ENCODE measurements around the gene SLC50A1. TPM values are rescaled to one million over a fixed set of nuclear protein-coding genes. Genes with fewer than 3 reads are reported as not detected.

Gene SLC50A1
- total RNA-seq, 4 donors from 2014 or later = 33.3 to 59.4 (median 43.7) TPM

GRCh38 chr1:155092641-155093040 is 43.0 kb upstream of the SLC50A1 start:
- intact Hi-C loops (cut with DNase I; ENCODE audit: low total_unique reads) = no loop called here
- WGBS, 2 donors = 85 to 87% methylated on average over 12 of the region's 12 CpGs
- no peak for DNase-seq (ENCODE audit: low spot score in 2 of 2)
- no peak overlapping the region for H3K4me3 ChIP-seq (ENCODE audit: low read depth, poor library complexity, severe bottlenecking)
- TF ChIP-seq, protein P1, sequence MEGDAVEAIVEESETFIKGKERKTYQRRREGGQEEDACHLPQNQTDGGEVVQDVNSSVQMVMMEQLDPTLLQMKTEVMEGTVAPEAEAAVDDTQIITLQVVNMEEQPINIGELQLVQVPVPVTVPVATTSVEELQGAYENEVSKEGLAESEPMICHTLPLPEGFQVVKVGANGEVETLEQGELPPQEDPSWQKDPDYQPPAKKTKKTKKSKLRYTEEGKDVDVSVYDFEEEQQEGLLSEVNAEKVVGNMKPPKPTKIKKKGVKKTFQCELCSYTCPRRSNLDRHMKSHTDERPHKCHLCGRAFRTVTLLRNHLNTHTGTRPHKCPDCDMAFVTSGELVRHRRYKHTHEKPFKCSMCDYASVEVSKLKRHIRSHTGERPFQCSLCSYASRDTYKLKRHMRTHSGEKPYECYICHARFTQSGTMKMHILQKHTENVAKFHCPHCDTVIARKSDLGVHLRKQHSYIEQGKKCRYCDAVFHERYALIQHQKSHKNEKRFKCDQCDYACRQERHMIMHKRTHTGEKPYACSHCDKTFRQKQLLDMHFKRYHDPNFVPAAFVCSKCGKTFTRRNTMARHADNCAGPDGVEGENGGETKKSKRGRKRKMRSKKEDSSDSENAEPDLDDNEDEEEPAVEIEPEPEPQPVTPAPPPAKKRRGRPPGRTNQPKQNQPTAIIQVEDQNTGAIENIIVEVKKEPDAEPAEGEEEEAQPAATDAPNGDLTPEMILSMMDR (IDR thresholded peaks at IDR 0.05) = no peak
- no peak for TF ChIP-seq POLR2A (IDR thresholded peaks at IDR 0.05)

DNA sequence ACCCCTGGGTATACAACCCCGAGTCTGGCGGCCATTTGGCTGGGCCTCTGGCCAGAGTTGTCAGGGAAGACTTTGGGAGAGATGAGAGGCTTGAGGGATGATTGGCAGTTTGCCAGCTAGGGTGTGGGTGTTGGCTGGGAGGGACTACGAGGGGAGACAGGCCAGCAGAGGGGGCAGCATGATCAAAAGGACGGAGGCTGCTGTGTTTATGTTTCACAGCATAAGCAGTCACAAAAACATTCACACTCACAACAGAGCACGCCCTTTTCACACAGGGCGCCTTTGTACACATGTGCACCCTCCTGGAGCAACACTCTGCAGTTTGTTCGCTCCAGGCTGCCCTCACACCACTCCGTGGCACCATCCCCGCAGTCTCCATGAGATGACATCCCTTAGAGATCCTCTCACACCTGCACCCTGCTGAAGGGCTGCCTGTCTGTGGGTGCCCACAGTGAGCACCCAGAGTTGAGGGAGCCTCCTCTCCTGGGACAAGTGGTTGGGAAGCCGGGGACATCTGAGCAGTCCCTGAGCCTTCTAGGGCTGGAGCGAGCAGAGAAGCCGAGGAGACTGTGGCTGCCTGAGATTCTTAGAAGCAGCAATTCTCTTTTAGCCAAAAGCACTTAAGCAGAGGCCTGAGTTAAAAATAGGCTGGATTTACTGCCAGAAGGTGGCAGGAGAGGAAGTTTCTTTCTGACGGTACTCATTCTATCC is 41.6 kb upstream of the SLC50A1 start:
- H3K4me3 ChIP-seq (ENCODE audit: low read depth, poor library complexity, severe bottlenecking) = no peak overlapping the region
- intact Hi-C loops (cut with DNase I; ENCODE audit: low total_unique reads) = no loop called here
- DNase-seq (ENCODE audit: low spot score in 2 of 2) = no peak

GRCh38 chr1:155094622-155094948 is 41.1 kb upstream of the SLC50A1 start:
- intact Hi-C loops (cut with DNase I; ENCODE audit: low total_unique reads) = no loop called here
- no peak overlapping the region for H3K4me3 ChIP-seq (ENCODE audit: low read depth, poor library complexity, severe bottlenecking)
- TF ChIP-seq, protein P1 (IDR thresholded peaks at IDR 0.05) = no peak
- 73 to 79% methylated on average over 2 of the region's 2 CpGs for WGBS, 2 donors
- no peak for DNase-seq (ENCODE audit: low spot score in 2 of 2)

More for the DNA sequence above, 41.6 kb upstream of the SLC50A1 start:
- 7 to 9% methylated on average over 13 of the region's 13 CpGs for WGBS, 2 donors
- TF ChIP-seq POLR2A (IDR thresholded peaks at IDR 0.05) = no peak
- TF ChIP-seq, protein P1 (IDR thresholded peaks at IDR 0.05) = no peak

GRCh38 chr1:155099331-155099730 is 36.3 kb upstream of the SLC50A1 start:
- 78 to 83% methylated on average over 7 of the region's 7 CpGs for WGBS, 2 donors
- intact Hi-C loops (cut with DNase I; ENCODE audit: low total_unique reads) = no loop called here
- H3K4me3 ChIP-seq (ENCODE audit: low read depth, poor library complexity, severe bottlenecking) = no peak overlapping the region
- no peak for TF ChIP-seq POLR2A (IDR thresholded peaks at IDR 0.05)
- TF ChIP-seq, protein P1 (IDR thresholded peaks at IDR 0.05) = no peak
- no peak for DNase-seq (ENCODE audit: low spot score in 2 of 2)

DNA sequence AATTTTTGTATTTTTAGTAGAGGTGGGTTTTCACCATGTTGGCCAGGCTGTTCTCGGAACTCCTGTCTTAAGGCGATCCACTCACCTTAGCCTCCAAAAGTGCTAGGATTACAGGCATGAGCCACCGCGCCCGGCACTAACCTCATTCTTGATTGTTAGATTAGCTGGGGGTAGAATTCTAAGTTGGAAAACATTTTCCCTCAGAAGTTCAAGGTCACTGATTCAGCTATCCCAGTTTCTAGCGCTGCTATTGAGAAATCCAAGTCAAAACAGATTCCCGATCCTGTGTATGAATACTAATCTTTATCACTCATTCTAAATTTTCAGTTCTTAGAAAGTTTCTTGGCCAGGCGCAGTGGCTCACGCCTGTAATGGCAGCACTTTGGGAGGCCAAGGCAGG is 32.3 kb upstream of the SLC50A1 start:
- 73 to 75% methylated on average over 9 of the region's 9 CpGs for WGBS, 2 donors
- no peak for DNase-seq (ENCODE audit: low spot score in 2 of 2)
- H3K4me3 ChIP-seq (ENCODE audit: low read depth, poor library complexity, severe bottlenecking) = no peak overlapping the region
- intact Hi-C loops (cut with DNase I; ENCODE audit: low total_unique reads) = no loop called here
- no peak for TF ChIP-seq POLR2A (IDR thresholded peaks at IDR 0.05)
- TF ChIP-seq, protein P1 (IDR thresholded peaks at IDR 0.05) = no peak
